DMS153 (cell line): ENCODE measurements around the gene KIF24.
"Not testable (repeated sequence)": the region's sequence is repeated elsewhere in the genome, so short reads cannot be mapped to it uniquely, and the experiment has no call there.

Source experiments
- DNase-seq: peaks from one replicate; lab custom pipeline; 2025; lab: John Stamatoyannopoulos, UW

Gene KIF24

DNA sequence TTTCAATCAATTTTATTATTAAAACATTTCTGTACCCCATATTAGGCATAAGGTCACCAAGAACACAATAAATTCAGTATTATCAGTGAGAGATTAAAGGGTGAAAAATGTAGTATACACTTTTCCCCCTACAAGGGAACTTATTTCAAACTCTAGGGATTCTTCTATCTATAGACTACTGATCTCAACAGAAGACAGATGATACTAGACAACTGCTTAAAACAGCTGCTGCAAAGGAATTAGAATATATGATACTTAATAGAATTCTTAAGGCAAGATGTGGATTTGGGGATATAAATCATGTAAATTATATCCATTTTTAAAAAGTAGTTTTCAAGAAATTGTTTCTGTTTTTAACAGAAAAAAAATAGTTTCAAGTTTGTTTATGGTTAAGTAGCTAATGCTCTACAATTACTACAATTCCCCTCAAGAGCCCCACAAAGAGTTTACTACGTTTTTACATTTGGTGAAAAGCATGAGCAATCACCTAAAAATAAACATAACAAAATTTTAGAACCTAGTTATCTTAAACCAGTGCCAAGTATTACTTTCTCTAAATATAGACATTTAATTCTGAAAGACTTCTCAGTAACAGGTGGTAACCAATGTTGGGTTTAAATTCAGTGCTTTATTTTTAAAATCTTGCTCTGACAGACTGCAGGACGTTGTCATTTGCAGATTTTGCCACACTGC, 6.0 kb downstream of the KIF24 start:
- no peak for DNase-seq

DNA sequence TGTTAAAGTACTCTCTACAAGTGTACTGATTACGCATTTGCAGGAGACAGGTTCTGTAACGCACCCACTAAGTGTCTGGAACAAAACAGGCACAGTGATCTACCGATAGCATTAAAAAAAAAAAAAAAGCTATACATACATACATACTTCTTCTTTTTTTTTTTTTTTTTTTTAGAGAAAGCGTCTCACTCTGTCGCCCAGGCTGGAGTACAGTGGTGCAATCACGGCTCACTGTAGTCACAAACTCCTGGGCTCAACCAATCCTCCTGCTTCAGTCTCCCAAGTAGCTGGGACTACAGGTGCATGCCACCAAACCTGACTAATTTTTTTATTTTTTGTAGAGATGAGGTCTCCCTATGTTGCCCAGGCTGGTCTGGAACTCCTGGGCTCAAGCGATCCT, 7.6 kb downstream of the KIF24 start:
- no peak for DNase-seq

DNA sequence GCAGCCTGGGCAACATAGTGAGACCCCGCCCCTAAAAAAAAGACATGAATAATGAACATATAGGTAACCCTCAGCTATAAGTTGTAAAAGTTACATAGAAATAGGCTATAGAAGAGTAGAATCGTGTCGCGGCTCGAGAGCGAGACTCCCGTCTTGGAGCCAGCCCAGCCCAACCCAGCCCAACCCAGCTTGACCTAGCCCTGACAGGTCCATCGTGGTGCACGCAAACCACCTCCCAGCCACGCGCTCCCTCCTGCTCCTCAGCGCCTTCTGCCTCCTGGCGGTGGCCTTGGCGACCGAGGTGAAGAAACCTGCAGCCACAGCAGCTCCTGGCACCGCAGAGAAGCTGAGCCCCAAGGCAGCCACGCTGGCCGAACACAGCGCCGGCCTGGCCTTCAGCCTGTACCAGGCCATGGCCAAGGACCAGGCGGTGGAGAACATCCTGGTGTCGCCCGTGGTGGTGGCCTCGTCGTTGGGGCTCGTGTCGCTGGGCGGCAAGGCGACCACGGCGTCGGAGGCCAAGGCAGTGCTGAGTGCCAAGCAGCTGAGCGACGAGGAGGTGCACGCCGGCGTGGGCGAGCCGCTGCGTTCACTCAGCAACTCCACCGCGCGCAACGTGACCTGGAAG, 10.8 kb downstream of the KIF24 start:
- no peak for DNase-seq

DNA sequence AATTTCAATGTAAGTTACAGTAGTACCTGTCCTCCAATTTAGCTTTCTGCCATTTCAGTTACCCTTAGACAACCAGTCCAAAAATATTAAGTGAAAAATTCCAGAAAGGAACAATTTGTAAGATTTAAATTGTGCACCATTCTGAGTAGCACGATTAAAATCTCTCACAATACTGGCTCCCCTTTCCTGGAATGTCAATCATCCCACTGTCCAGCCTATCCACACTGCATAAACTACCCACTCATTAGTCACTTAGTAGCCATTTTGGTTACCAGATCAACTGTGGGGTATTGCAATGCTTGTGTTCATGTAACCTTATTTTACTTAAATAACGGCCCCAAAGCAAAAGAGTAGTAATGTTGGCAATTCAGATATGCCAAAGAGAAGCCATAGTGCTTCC, 11.6 kb downstream of the KIF24 start:
- no peak for DNase-seq

DNA sequence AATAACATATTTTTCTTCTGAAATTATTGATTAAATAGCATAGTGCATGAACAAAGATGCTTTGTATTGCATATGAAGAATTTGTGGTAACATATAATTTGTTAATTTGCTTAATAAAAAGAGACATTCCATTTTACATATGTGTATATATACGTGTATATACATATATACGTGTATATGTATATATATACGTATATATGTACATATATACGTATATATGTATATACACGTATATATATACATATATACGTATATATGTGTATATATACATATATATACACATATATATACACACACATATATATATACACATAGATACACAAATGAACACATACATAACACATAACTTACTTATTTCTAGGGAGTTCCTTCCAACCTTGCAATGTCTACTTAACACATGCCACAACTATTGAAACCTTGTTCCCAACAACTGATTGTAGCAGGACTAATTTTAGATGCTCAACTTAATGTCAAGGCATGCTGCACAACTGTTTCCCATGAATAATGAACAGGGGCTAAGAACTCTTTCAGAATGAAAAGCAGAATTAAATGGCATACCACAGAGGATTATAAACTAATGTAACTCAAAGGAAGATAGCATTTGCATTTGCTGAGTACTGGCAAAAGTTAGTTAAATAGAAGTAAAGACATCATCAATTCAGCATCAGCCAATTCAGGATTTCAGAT, 17.4 kb downstream of the KIF24 start:
- no peak for DNase-seq

DNA sequence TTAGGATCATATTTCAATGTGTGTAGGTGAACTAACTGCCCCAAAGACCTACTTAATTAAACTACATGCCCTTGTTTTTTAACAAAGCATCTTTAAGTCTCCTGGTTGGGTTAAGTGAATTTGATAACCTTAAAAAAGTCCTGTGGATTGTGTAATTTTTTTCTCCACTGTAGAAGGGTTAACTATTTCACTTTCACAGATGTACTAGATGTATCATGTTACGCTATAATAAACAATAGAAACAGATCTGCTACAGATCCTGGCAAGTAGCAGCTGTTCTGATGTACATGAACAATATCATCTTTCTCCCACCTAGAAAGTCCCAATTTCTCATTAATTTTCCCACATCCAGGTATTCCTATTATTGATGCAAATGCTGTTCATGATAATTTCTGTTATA, 18.9 kb downstream of the KIF24 start:
- DNase-seq = no peak

DNA sequence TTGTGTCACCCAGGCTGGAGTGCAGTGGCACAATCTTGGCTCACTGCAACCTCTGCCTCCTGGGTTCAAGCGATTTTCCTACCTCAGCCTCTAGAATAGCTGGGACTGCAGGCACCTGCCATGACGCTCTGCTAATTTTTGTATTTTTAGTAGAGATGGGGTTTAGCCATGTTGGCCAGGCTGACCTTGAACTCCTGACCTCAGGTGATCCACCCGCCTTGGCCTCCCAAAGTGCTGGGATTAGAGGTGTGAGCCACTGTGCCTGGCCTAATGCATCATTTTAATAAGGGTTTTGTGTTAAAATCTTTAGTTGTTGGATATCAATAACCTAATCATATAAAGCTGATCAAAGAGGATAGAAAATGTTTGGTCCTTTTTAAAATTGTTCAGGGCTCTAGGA, 20.8 kb downstream of the KIF24 start:
- DNase-seq = not testable (repeated sequence)

DNA sequence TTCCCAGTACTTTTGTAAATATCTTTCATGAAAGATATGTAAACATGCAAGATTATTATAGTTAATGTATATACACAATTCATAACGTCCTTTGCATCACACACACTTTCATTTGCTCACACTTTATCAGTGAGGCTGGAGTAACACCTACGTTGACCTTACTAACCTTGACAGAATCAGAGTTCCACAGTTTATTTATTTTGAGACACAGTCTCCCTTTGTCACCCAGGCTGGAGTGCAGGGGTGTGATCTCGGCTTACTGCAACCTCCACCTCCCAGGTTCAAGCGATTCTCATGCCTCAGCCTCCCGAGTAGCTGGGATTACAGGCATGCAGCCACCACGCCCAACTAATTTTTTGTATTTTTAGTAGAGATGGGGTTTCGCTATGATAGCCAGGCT, 28.0 kb downstream of the KIF24 start:
- DNase-seq = not testable (repeated sequence)

DNA sequence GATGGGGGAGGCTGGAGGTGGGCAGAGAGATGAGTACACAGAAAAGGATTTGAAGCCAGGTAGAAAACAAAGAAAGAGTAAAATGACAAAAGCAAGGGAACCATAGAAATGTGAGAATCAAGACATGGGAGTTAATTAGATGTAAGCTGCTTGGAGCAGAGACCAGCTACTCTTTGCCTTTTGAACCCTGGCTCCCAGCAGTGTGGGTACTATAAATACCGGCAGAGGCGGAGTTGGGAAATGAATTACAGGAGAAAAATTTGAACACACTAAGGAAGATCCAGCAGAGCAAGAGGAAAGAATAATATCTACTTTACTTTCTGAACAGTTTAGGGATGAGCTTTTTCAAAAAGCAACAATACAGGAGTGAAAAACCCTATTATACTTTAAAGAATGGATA, 36.5 kb downstream of the KIF24 start:
- DNase-seq = no peak

DNA sequence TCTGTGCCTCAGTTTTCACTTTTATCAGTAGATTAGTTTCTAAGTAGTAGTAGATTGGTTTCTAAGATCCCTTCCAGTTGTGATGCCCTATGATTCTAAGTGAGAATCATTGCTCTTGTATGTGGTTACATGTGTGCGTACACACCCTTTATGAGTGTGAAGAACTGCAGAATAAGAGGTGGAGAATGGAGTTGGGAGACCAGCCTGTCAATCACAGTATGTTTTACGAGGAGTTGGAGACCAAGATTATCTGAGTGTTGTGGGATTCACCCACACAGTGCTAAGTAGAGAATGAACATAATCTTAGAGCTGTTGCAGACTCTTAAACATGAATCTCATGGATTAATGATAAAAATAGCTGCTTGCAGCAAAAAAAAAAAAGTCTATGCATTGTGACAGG, 37.6 kb downstream of the KIF24 start:
- DNase-seq = no peak

DNA sequence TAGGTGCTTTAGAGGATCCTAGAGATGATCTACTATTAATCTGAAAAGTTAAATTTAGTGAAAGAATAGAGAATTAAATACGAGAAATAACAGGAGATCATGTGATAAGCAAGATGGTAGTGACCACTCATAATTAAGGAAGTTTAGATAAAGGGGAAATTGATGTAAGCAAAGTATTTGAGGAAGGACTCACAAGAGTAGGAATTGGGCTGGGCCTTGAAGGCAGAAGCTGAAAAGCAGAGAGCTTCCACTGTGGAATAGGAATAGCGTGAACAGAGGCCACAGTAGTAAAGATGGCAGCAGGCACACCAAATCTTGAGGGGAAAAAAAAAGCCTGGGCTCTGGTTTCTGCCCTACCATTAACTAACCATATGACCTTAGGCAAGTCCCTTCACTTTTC, 38.0 kb downstream of the KIF24 start:
- no peak for DNase-seq

DNA sequence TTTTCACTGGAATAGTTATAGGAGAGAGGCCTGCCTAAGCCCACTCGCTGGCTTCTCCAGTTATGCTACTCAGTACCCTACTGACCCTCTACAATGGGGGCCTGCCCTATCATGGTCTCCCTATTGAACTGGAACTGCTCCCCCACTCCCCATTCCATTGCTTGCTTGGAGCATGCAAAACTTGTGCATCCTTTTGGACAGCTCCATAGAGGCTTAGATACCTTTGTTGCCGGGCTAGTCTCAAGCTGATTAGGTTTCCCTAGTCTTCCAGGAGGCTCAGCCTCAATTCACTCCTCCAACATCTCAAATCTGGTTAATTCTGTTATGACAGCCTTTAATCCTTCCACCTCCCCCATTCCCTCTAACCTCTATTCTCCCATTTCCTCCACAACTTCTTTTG, 39.9 kb downstream of the KIF24 start:
- no peak for DNase-seq

DNA sequence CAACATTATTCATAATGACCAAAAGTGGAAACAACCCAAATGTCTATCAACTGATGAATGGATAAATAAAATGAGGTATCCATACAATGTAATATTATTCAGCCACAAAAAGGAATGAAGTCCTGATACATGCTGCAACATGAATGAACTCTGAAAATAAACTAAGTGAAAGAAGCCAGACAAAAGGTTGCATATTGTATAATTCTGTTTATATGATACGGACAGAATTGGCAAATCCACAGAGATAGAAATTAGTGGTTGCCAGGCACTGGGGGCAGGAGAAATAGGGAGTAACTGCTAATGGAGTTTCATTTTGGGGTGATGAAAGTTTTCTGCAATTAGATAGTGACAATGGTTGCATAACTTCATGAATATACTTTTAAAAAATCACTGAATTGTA, 47.0 kb downstream of the KIF24 start:
- no peak for DNase-seq

DNA sequence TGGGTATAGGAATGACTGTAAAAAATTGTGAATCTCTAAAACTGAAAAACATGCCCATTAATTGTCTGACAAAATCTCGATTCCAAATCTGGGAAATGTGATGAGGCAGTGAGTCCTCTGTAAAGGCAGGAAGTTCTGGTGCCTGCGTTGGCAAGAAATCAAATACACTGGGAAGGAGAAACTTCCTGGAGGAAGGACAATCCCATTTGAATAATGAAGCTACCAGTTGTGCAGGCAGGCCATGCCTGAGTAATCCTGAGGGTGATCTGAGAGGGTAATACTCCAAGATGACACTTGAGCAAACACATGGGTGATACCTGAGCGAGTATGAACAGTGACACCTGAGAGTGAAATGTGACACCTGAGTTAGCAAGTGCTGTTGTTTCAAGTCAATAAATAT, 49.7 kb downstream of the KIF24 start:
- peak; percentile 86 for DNase-seq
